Naive thymus-derived CD8-positive, alpha-beta T cell (primary cell): Measurements from ENCODE around the gene MTX2. TPM values are rescaled to one million over a fixed set of nuclear protein-coding genes. Genes with fewer than 3 reads are reported as not detected.

ENCODE experiments used
- ATAC-seq, 2 donors: fragments of 150-1000 bp; cut with Tn5 transposase in 1 of 2; sonication (Bioruptor Pico), chemical (Tn5 transposase) in 1 of 2; 1 replicate in 1 of 2; 2 replicates in 1 of 2; pipeline ENCODE4 v1.10.0; 2021; ENCODE audit warnings: mild to moderate bottlenecking in 2 of 2, moderate library complexity in 2 of 2
- POLR2A ChIA-PET: fragments of 350-600 bp; sonication (Branson Sonifier 250); formaldehyde crosslinking; loops from one replicate; lab custom pipeline; 2021; ENCODE audit warnings: antibody characterized with exemption; lab: Charles Lee
- DNase-seq, 10 donors: peaks; one replicate each; pipeline versions ENCODE4 v3.0.0 to v3.0.0-alpha.2; 2020 to 2022
- H3K27ac Mint-ChIP-seq, 10 donors: one replicate each; pipeline ENCODE4 v1.8.0; 2020 to 2022; ENCODE audit warnings: mild to moderate bottlenecking in 10 of 10, mixed read lengths in 10 of 10, moderate library complexity in 4 of 10, inconsistent platforms in 1 of 10
- H3K27me3 Mint-ChIP-seq, 5 donors: one replicate each; pipeline ENCODE4 v1.8.0; 2021 to 2022; ENCODE audit warnings: mixed read lengths in 5 of 5
- H3K36me3 Mint-ChIP-seq, 3 donors: one replicate each; pipeline ENCODE4 v1.8.0; 2020 to 2022; ENCODE audit warnings: mixed read lengths in 3 of 3, mild to moderate bottlenecking in 2 of 3, inconsistent platforms in 1 of 3
- H3K4me1 Mint-ChIP-seq, 4 donors: one replicate each; pipeline ENCODE4 v1.8.0; 2021 to 2022; ENCODE audit warnings: mixed read lengths in 4 of 4
- H3K4me3 Mint-ChIP-seq, 10 donors: one replicate each; pipeline ENCODE4 v1.8.0; 2020 to 2022; ENCODE audit warnings: mild to moderate bottlenecking in 10 of 10, mixed read lengths in 10 of 10, moderate library complexity in 6 of 10, inconsistent platforms in 1 of 10
- H3K9me3 Mint-ChIP-seq, 9 donors: one replicate each; pipeline ENCODE4 v1.8.0; 2020 to 2022; ENCODE audit warnings: mixed read lengths in 9 of 9, mild to moderate bottlenecking in 3 of 9, inconsistent platforms in 1 of 9, moderate library complexity in 1 of 9
- polyA plus RNA-seq, 3 donors: library from polyadenylated mRNA; unstranded; fragments of 300-500 nt; fragmentation: Illumina TruSeq; gene quantifications; one replicate each; pipeline ENCODE4 v1.2.3, GENCODE V29; 2021
- total RNA-seq, 8 experiments: library from RNA in 2 of 8; stranded (reverse) in 2 of 8; gene quantifications; one replicate each; pipeline ENCODE4 v1.2.3 and lab custom pipeline; 2021 to 2026

Gene MTX2
- total and polyA plus RNA-seq, 5 experiments from 2014 or later: 8.3 to 20.0 (median 16.5) TPM

- Mint-ChIP-seq H3K9me3 (no peaks in the 10 kb centered on the region), H3K4me3 (no peak overlapping the region), H3K27ac (peak overlapping the region in 1 of 10 donors; percentile 38), H3K27me3 (peaks cover 20 to 52% (median 31%) of the 10 kb centered on the region in 5 donors), H3K36me3 (no peaks in the 10 kb centered on the region), H3K4me1 (no peaks in the 10 kb centered on the region)
- POLR2A ChIA-PET: no interaction called here
- DNase-seq (no peak), ATAC-seq (no peak)
These were observed 116.6 kb downstream of the MTX2 start for GRCh38 chr2:176385838-176386237.

Other genes starting within 250 kb of the MTX2 start
- gene EVX2, start 185.5 kb upstream of the MTX2 start, total RNA-seq: not detected
- gene EVX2, start 185.5 kb upstream of the MTX2 start, polyA plus RNA-seq: not detected
- not detected for gene HOXD13, start 176.7 kb upstream of the MTX2 start, total RNA-seq
- gene HOXD13, start 176.7 kb upstream of the MTX2 start, polyA plus RNA-seq: not detected
- gene HOXD12, start 169.6 kb upstream of the MTX2 start, total RNA-seq: not detected
- gene HOXD12, start 169.6 kb upstream of the MTX2 start, polyA plus RNA-seq: not detected
- not detected for gene HOXD11, start 162.2 kb upstream of the MTX2 start, total RNA-seq
- not detected for gene HOXD11, start 162.2 kb upstream of the MTX2 start, polyA plus RNA-seq
- not detected for gene HOXD10, start 152.7 kb upstream of the MTX2 start, total RNA-seq
- gene HOXD10, start 152.7 kb upstream of the MTX2 start, polyA plus RNA-seq: not detected
- not detected for gene HOXD9, start 146.7 kb upstream of the MTX2 start, total RNA-seq
- not detected for gene HOXD9, start 146.7 kb upstream of the MTX2 start, polyA plus RNA-seq
- not detected for gene HOXD8, start 139.7 kb upstream of the MTX2 start, total RNA-seq
- not detected for gene HOXD8, start 139.7 kb upstream of the MTX2 start, polyA plus RNA-seq
- not detected for gene HOXD4, start 117.9 kb upstream of the MTX2 start, total RNA-seq
- gene HOXD4, start 117.9 kb upstream of the MTX2 start, polyA plus RNA-seq: not detected
- not detected for gene HOXD3, start 112.1 kb upstream of the MTX2 start, total RNA-seq
- not detected for gene HOXD3, start 112.1 kb upstream of the MTX2 start, polyA plus RNA-seq
- gene HOXD1, start 80.8 kb upstream of the MTX2 start, total RNA-seq: not detected
- gene HOXD1, start 80.8 kb upstream of the MTX2 start, polyA plus RNA-seq: not detected